Activated CD4-positive, alpha-beta T cell treated with anti-CD3 and anti-CD28 coated beads, Interleukin-2, amount 50 U/mL, for 16 hours (primary cell): ENCODE results near the gene MAN2B2.
A peak's percentile ranks its signal among the peaks of the same experiment; 100 is the strongest.

Experiments
- DNase-seq: peaks from one replicate; pipeline ENCODE4 v3.0.0-alpha.2; 2020

Gene MAN2B2

DNA sequence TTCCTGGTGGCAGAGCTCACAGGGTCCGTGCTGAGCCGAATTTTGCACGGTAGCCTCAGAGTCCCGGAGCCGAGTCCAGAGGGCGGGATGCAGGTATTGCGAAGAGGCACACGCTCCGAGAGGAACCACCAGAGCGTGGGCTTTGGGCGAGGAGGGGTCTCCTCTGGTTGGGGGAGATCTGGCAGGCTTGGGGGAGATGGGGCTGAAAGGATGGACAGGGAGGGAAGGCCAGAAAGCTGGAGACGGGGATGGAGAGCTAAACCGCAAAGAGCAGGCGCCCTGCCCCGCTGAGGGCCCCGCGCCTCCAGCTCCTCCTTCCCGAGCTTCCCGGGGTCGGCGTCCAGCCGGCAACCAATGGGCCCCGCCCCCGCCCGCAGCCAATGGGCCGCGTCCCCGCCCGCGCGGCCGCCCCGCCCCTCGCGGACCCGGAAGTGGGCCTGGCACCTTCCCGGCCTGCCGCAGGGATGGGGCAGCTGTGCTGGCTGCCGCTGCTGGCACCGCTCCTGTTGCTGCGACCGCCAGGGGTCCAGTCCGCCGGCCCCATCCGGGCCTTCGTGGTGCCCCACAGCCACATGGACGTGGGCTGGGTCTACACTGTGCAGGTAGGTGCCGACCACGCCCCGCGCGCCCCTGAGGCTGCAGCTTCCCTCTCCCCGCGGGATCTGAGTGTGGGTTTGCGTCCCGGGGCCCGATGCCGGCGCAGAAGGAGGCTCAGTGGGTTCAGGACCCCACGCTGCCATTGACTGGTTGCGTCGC lies at the start of gene MAN2B2:
Gene MAN2B2, plus strand, starts transcription at position 443 of the 756 bp plus-strand sequence. Its CDS starts 22 bp downstream, at position 465.
- peak; percentile 82 for DNase-seq

DNA sequence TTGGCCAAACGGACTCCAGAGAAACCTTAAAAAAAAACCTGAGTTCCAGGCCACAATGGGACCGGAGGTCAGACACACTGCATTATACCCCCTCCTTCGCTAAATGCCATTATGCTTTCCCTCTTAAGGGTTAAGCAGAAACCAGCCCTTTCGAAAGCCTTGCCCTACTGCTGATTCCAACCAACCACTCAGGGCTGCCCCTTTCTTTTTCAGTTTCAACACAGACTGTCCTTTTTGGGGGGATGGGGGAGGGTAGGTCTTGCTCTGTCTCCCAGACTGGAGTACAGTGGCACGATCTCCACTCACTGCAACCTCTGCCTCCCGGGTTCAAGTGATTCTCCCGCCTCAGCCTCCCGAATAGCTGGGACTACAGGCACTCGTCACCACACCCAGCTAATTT lies 49.5 kb upstream of the MAN2B2 start:
- DNase-seq = no peak

DNA sequence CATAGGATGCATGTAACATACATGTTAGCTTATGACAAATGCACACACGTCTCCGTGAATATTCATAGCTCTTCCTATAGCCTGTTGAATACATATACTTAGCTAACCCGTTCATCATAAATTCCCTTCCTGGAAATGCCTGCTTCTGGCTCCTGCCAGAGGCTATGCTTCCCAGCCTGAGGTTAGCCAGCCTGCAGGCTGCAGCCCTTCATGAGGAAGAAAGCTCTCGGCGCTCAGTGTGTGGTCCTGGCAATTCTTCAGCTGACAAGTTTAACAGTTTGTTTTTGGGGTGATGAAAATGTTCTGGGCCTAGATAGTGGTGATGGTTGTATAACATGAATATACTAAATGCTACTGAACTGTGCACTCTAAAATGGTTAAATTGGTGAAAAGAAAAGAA lies 48.8 kb upstream of the MAN2B2 start:
- DNase-seq = no peak

DNA sequence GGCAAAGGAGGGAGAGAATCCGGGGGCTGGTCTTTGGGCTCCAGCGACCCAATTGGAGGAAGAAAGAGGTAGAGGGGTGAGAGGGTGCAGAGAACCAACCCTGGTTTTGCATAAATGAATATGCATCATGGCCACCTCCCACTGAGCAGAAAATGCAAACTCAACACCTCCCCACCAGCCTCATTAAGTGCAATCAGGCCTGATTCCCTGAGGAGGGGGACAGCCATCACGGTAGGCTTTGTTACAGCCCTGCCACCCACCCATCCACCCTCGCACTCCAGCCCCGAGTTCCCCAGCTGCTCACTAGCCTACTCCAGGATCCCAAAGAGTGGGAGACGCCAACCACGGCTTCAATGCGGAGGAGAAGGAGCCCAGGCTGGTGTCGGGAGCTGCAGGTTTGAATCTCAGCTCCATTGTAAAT lies 48.3 kb upstream of the MAN2B2 start:
- no peak for DNase-seq

DNA sequence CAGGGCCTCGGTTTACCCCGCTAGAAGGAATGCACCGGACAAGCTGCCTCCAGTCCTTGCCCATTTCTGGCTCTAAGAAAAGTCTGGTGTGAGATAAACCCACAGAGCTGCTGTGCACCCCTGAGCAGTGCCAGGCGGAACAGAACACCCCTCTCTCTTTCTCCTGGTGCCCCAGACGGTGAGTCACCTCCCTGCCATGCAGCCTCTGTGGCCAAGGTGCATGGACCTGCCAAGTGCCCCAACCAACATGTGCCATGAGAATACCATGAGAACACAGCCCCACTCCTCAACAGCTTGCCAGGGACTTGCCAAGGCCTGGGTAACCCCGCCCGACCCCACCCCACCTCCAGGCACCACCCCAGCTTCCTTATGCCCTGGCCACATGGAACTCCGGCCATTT lies 47.7 kb upstream of the MAN2B2 start:
- no peak for DNase-seq

DNA sequence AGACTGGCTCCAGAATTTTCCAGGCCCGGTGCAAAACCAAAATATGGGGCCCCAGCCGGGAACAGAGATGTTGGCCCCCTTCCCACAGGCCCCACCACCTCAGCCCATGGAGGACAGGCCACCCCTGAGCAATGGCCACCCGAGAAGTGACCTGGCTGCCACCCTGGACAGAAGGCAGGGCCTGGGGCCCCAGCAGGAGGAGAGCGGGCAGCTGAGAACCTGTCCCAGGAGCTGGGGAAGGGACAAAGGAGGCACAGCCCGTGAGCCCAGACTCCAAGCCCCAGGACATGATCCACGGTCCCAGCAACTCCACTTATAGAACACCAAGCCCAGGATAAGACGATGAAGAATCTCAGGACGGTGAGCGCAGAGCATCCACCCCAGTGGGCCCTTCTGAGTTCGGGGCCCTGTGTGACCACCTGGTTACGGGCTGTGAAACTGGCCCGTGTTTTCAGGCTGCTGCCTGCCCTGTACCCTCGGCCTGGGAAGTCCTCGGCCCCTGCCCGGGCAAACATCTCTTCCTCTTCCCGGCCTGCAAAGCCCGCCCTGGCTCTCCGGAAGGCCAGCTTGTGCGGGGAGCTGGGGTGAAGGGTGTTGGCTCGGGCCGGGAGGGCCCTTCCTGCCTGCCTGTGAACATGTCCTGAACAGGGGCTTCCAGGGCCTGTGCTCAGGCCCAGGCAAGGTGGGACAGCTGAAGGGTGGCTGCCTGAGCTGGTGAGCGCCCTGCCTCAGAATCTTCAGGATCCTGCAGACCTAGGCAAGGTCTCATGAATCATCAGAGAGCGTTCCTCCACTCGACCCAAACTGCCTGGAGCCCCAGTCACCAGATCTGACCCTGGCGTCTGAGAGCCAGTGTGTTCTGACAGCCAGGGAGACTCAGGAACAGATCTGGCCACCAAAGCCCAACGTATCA lies 47.0 kb upstream of the MAN2B2 start:
- DNase-seq = no peak

DNA sequence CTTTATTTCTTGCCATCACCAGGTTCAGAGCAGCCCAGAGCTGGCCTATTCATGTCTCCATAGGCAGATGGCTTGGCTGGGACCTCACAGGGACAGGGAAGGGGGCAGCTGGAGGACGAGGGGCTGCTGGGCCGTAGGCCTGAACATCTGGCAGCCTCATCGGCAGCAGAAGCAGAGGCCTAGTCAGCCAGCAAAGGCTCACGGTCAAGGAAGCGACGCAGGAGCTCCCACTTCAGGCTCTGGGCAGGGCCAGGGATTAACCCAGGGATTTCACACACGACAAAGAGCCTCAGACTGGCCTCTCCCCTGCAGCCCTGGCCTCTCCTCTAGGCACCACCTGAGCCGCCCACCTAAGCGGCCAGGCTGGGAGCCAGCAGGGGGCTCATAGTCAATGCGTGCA lies 46.0 kb upstream of the MAN2B2 start:
- no peak for DNase-seq

DNA sequence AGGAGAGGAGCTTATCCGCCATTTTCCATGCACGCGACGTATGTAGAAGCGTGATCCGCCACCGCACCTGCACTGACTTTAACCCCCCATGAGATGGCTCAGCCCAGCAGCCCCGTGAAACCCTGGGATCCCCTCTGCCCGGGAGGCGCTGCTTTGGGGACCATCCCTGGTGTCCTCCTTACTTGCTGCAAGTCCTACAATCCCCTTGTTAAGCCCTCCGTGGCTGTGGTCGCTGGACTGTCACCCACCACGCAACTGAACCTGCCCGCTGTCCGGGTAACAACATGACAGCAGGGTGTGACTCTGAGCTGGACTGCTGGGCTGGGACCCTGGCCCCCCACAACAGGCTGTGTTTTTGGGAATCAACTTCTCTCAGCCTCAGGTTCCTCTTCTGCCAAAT lies 44.7 kb upstream of the MAN2B2 start:
- DNase-seq = no peak

DNA sequence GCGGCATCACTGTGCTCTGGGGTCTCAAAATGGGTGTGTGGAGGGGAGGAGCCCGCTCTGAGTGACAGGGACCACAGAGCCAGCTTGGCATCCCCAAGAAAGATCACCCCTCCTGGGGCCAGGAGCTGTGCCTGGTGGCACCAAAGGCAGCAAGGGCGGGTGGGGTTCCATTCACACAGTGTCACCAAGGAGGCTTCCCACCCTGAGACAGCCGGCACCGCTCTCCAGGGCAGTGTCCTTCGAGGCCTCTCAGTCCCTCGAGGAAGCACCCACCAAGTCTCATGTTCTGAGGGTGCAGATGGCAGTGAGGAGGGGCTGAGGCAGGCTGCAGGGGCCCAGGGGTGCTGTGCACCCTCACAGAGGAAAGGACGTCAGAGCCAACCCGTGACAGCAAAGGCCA lies 44.0 kb upstream of the MAN2B2 start:
- no peak for DNase-seq

DNA sequence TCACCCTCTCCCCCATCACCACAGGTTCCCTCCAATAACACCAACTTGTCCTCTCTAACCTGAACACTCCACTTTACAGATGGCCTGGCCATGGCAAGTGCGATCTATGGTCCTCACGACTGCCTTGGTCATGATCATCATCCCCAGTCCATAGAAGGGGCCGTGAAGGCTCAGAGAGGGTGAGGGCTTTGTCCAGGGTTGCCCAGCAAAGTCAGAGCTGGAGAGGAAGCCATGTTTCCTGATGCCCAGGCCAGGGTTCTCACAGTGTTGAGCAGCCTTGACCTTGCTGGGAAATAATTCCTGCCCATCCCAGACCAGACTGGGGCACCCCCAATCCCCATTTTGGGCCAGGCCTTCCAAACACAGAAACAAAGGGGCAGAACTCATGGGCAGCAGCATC lies 42.9 kb upstream of the MAN2B2 start:
- no peak for DNase-seq

DNA sequence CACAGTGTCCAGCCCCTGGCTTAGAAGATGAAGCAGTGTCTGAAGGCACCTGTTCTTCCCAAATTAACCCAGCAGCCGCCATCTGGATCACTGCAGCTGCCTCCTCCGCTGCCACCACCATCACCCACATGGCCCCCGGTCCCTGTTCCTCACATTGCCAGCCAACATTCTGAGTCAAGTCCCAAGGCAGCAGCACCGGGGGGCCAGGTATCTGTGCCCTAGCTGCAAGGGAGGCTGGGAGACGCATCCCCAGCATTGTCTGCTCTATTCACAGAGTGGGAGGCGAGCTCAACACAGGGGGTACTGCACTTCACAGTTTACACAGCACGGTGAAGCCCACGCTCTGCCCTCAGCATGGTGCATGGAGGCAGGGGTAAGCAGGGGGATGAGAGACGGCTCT lies 42.3 kb upstream of the MAN2B2 start:
- no peak for DNase-seq

DNA sequence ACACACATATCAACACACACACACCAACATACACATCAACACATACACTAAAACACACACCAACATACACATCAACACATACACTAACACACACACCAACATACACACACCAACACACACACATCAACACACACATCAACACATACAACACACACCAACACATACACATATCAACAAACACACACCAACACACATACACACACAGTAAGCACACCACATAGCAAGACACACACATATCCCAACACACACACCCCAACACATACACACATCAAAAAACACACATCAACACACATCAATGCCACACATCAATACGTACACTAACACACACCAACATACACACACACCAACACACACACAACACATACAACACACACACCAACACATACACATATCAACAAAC lies 40.9 kb upstream of the MAN2B2 start:
- no peak for DNase-seq

DNA sequence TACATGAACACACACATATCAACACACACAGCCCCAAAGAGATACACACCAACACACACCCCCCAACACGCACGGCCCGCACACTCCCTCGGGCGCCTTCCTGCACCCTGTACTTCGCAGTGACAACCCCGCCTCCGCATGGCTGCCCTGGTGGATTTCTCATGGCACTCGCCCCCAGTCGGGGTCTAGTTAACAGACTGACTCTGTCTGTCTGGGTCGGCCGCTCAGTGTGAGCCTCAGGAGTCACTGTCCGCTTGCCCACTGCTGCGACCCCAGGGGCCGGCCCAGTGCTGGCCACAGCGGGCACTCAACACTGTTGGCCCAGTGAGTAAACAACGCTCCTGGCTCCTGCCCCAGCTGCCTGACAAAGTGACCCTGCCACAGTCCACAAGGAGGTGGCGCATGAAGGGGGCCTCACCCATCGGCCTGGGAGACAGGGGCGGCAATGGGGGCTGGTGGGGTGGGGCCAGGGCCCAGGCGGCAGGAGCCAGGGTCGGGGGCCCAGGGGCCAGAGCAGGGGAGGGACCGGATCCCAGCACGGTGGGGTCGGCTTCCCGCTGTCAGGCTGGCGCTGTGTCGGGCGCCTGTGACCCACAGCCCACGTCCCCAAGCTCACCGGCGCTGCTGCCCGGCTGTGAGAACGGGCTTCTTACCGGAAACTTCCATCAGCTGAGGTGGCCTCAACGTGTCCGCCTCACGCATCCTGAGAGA lies 40.2 kb upstream of the MAN2B2 start:
- DNase-seq = no peak

DNA sequence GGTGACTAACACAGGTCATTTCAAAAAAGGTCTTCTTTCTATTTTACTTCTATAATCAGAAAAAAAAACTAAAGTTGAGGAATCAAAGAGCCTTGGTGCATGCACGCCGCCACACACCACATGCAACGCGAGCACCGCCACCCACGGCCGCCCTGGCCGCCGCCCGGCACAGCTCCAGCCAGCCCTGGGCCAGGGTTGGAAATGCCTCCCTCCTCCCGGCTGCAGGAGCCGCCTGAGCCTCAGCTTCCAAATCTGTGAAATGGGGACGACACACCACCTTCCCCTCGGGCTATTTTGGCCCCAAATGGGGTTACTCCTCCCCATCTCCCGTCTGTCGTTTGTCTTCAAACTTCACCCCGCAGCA lies 39.7 kb upstream of the MAN2B2 start:
- no peak for DNase-seq

DNA sequence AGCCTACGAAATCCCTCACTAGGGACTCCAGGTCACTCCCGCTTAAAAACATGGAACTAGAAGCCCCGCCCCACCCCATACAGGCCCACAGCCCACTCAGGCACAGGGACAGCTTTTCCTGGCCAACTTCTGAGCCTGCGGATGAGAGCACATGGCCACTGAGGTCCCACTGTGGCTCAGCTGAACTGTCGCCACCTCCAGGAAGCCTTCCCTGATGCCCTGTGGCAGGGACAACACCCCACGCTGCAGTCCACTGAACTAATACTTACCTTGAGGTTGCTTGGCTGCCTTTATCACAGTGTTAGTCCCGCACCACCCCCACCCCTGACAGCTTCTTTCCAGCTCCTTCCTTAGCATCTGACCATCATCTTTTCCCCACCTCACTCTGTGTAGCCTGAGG lies 39.3 kb upstream of the MAN2B2 start:
- no peak for DNase-seq

DNA sequence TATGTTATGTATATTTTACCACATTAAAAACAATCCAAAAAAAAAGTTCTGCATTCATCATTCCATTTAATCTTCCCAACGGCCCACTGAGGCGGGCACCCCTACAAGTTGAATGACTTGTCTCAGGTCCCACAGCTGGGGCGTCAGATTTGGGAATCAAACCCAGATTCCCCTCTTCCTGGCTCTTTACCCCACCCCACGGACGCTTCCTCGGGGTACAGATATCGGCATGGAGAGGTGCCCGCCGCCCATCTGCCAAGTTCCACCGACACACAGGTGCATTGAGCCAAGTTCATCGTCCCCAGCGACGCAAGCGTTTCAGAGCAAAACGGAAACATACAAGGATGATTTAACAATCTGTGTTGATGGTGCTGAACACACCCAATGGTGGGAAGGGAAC lies 36.9 kb upstream of the MAN2B2 start:
- DNase-seq = no peak

DNA sequence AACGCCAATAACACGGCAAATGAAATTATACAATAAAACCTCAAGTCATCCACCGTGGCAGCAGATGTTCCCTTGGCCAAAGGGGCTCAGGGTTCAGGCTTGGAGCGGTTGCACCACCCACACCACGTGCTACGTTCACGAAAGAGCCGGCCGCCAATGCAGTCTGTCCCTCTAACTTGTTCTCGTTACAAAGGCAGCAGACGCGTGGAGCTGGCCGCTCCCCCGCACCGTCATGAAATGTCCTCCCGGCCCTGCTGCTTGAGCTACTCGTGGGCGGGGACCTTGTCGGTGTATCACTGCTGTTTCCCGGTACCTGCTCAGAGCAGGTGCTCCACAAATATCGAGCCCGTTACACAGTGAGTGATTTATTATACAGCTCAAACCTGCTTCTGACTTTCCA lies 36.4 kb upstream of the MAN2B2 start:
- DNase-seq = no peak

DNA sequence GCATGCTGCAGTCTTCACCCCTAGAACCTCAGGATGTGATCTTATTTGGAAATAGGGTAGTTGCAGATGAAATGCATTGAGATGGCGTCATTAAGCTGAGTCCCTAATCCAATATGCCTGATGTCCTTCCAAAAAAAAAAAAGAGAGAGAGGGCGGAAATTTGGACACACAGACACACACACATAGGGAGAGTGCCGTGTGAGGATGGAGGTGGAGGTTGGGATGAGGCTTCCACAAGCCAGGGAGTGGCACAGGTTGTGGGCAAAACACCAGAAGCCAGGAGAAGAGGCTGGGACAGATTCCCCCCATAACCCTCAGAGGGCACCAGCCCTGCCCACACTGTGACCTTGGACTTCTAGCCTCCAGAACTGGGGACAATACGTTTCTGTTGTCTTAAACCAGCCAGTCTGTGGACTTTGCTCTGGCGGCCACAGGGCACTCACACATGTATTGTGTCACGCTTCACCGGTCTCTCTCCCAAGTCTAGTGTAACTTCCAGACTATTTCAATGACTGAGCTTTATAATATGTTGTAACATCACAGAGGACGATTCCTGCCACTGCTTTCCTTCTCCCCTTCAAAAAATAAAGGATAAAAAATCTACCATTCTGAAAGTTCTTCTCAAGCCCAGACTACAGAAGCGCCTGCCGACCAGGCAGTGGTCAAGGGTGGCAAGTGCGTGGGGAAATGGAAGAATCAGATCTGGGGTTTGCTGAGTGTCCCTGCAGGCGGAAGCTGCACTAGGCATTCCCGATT lies 35.8 kb upstream of the MAN2B2 start:
- no peak for DNase-seq

DNA sequence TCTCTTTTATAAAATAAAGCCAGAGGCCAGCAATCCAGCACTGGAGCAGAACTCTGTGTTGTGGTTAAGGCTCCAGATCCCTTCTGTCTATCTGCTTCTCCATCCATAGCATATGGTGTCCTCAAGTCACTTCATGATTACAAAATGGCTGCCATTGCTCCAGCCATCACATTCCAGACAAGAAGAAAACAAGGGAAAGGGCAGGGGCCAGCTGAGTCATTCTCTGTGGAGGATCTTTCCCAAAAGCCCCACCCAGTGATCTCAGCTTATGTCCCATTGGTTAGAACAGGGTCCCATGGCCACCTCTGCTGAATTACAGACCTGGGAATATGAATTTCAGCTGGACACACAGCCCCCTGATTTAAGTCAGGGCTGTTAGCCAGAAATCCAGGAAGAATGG lies 34.1 kb upstream of the MAN2B2 start:
- DNase-seq = no peak

DNA sequence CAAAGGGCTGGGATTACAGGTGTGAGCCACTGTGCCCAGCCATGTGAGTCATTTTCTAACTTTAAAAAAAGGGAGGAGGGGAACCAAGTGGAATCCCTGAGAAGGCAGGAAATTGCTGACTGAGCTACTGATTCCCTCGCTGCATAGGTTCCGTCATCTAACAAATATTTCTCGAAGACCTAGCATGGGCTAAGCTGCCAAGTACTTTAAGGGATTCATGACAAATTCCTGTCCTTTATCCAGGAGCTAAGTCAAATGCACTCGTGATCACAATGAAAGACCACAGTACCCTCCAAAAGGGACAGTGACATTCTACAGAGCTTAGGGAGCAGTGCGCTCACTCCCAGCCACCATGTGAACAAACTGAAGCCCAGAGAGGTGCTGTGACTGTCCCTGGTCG lies 33.2 kb upstream of the MAN2B2 start:
- DNase-seq = no peak

DNA sequence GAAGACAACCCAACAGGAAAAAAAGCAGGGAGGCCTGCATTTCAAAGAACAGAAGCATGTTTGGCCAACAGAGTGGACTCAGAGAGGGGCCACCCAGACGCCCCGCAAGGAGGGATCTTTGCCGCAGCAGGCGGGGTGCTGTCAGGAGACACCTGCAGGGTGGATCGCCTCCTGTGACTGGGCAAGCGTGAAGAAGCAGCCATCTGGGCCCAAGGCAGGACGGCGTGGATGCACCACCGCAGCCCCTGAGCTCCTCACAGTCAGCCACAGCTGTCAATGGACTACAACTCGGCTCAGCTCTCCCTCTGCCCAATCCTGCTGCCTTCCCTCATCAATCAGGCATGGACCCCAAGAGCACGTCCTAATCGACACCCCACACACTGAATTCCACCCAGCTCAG lies 32.0 kb upstream of the MAN2B2 start:
- DNase-seq = no peak

DNA sequence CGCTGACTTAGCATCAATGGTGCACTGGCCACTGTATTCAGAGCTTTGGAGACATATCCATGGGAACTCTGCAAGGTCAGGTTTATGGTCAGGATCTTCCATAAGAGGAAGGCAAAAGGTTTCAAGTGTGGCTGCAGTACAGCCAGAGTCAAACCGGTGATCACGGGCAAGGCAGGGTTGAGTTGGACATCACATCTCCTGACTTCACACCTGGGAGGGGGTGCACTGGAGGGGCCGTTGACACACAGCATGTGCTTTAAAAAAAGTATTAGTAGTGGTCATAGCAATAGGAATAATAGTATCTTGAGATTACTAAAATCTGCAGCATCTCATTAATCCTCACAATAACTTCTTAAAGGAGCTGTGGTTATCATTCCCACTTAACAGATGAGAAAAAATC lies 28.9 kb upstream of the MAN2B2 start:
- DNase-seq = no peak
